Measurements from ENCODE around the gene RNASE13.

RNASE13 gene

DNA sequence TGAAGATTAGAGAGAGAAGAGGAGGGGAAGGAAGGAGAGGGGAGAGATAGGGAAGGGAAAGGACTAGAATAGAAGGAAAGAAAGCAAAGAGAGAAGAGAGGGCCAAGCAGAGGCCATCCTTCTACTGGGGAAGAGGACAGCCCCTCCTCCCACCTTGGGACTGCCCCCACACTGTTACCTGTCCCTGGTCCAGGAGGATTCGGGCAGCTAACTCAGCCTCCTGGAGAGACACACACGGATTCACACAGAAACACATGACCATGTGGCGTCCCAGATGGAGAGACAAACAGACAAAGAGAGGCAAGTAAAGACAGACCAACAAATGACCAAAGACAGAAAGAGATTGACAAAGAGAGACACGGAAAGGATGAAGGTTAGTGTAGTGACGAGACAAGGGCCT, 11.9 kb downstream of the RNASE13 start:
- Histone ChIP-seq H3K27ac (ENCODE audit: low read depth, low read length) (no peak overlapping the region), H3K9me3 (ENCODE audit: control insufficient read depth in 1 of 2, low read length in 2 of 2) (no peaks in the 10 kb centered on the region), H3K4me1 (ENCODE audit: control insufficient read depth in 1 of 2, insufficient read depth in 2 of 2, low read length in 2 of 2) (peaks cover 19 to 20% of the 10 kb centered on the region in 2 donors), H3K9ac (ENCODE audit: low read depth in 1 of 2, low read length in 2 of 2) (no peak overlapping the region), H3K36me3 (ENCODE audit: control insufficient read depth in 1 of 2, insufficient read depth in 2 of 2, low read length in 2 of 2) (peaks cover 16 to 40% of the 10 kb centered on the region in 2 donors), H3K27me3 (ENCODE audit: control insufficient read depth in 1 of 2, insufficient read depth in 2 of 2, low read length in 2 of 2) (no peaks in the 10 kb centered on the region), H3K4me3 (ENCODE audit: low read depth in 1 of 2, low read length in 2 of 2) (peak overlapping the region; percentile 67 to 89)

DNA sequence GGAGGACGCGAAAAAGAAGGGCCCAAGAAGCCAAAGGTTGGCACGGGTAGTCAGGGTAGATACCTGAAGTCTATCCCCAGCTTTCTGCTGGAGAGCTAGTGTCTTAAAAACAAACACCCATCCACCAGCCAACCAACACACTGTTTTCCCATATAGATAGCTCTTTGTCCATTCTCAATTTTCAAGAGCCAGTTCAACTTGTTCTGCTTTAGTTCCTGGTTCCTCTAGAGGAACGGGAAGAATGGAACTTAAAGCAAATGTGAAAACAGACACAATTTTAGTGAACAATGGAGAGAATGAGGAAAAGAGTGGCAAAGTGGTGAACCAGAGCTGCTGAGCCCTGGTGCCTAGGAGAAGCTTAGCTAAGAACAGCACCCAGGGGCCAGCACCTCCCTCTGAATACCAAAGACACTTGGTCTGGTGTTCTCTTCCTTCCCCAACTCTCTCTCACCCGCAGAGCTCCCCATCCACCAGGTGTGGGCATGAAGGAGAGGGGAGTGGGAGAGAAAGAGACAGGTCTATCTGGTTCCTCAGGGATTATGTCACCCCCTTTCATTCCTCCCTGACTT, 13.5 kb downstream of the RNASE13 start:
- H3K9me3 ChIP-seq (ENCODE audit: control insufficient read depth in 1 of 2, low read length in 2 of 2): no peaks in the 10 kb centered on the region
- H3K27me3 ChIP-seq (ENCODE audit: control insufficient read depth in 1 of 2, insufficient read depth in 2 of 2, low read length in 2 of 2): no peaks in the 10 kb centered on the region
- no peak overlapping the region for H3K9ac ChIP-seq (ENCODE audit: low read depth in 1 of 2, low read length in 2 of 2)
- no peak overlapping the region for H3K4me3 ChIP-seq (ENCODE audit: low read depth in 1 of 2, low read length in 2 of 2)
- H3K36me3 ChIP-seq (ENCODE audit: control insufficient read depth in 1 of 2, insufficient read depth in 2 of 2, low read length in 2 of 2): peaks cover 16 to 54% of the 10 kb centered on the region in 2 donors
- H3K4me1 ChIP-seq (ENCODE audit: control insufficient read depth in 1 of 2, insufficient read depth in 2 of 2, low read length in 2 of 2): peaks cover 19 to 20% of the 10 kb centered on the region in 2 donors
- H3K27ac ChIP-seq (ENCODE audit: low read depth, low read length): no peak overlapping the region

DNA sequence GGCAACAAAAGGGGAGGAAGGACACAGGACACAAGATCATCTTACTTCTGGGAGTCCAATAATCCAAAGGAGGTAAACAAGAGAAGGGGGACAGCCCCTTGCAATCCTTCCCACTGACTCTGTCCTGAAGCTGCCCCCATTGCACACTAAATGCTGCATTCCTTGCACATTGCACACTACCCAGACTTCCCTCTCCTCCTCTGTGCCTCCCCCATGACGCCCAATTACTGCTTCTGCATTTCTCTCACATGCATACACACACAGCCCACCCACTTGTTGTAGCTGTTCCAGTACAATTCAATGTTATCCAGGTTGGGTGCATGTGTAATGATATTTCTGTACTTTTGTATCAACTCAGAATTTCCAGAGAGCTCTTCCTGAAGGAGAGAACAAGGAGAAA, 15.2 kb downstream of the RNASE13 start:
- no peaks in the 10 kb centered on the region for H3K9me3 ChIP-seq (ENCODE audit: control insufficient read depth in 1 of 2, low read length in 2 of 2)
- no peaks in the 10 kb centered on the region for H3K27me3 ChIP-seq (ENCODE audit: control insufficient read depth in 1 of 2, insufficient read depth in 2 of 2, low read length in 2 of 2)
- H3K9ac ChIP-seq (ENCODE audit: low read depth in 1 of 2, low read length in 2 of 2): no peak overlapping the region
- H3K36me3 ChIP-seq (ENCODE audit: control insufficient read depth in 1 of 2, insufficient read depth in 2 of 2, low read length in 2 of 2): peaks cover 16 to 54% of the 10 kb centered on the region in 2 donors
- no peak overlapping the region for H3K4me3 ChIP-seq (ENCODE audit: low read depth in 1 of 2, low read length in 2 of 2)
- H3K27ac ChIP-seq (ENCODE audit: low read depth, low read length): no peak overlapping the region
- H3K4me1 ChIP-seq (ENCODE audit: control insufficient read depth in 1 of 2, insufficient read depth in 2 of 2, low read length in 2 of 2): peaks cover 17 to 19% of the 10 kb centered on the region in 2 donors

GRCh38 chr14:21018781-21019180, 15.8 kb downstream of the RNASE13 start:
- Histone ChIP-seq H3K4me3 (ENCODE audit: low read depth in 1 of 2, low read length in 2 of 2) (no peak overlapping the region), H3K9ac (ENCODE audit: low read depth in 1 of 2, low read length in 2 of 2) (no peak overlapping the region), H3K36me3 (ENCODE audit: control insufficient read depth in 1 of 2, insufficient read depth in 2 of 2, low read length in 2 of 2) (peaks cover 16 to 54% of the 10 kb centered on the region in 2 donors), H3K27ac (ENCODE audit: low read depth, low read length) (no peak overlapping the region), H3K9me3 (ENCODE audit: control insufficient read depth in 1 of 2, low read length in 2 of 2) (no peaks in the 10 kb centered on the region), H3K4me1 (ENCODE audit: control insufficient read depth in 1 of 2, insufficient read depth in 2 of 2, low read length in 2 of 2) (peaks cover 11 to 13% of the 10 kb centered on the region in 2 donors), H3K27me3 (ENCODE audit: control insufficient read depth in 1 of 2, insufficient read depth in 2 of 2, low read length in 2 of 2) (no peaks in the 10 kb centered on the region)

DNA sequence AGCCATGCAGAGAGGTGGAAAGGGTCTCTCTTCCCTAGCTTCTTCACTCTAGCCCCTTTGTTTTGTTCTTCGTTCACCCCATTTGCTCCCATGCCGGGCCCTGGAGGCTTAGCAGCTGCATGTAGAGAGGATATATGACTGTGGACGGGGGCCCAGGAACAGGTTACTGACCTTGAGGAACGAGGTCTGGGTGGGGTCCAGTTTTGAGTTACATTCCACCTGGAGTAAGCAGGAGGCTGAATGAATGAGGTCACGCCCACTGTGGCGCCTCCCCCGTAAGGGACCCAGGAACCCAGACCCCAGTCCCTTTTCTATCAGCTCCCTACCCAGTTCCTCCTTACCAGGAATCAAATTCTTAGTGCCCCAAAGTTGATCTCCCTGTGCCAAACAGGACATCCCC, 16.3 kb downstream of the RNASE13 start:
- Histone ChIP-seq H3K27me3 (ENCODE audit: control insufficient read depth in 1 of 2, insufficient read depth in 2 of 2, low read length in 2 of 2) (no peaks in the 10 kb centered on the region), H3K4me1 (ENCODE audit: control insufficient read depth in 1 of 2, insufficient read depth in 2 of 2, low read length in 2 of 2) (peaks cover 6 to 8% of the 10 kb centered on the region in 2 donors), H3K27ac (ENCODE audit: low read depth, low read length) (no peak overlapping the region), H3K9ac (ENCODE audit: low read depth in 1 of 2, low read length in 2 of 2) (no peak overlapping the region), H3K4me3 (ENCODE audit: low read depth in 1 of 2, low read length in 2 of 2) (no peak overlapping the region), H3K36me3 (ENCODE audit: control insufficient read depth in 1 of 2, insufficient read depth in 2 of 2, low read length in 2 of 2) (peaks cover 16 to 54% of the 10 kb centered on the region in 2 donors), H3K9me3 (ENCODE audit: control insufficient read depth in 1 of 2, low read length in 2 of 2) (no peaks in the 10 kb centered on the region)

- Histone ChIP-seq H3K36me3 (ENCODE audit: control insufficient read depth in 1 of 2, insufficient read depth in 2 of 2, low read length in 2 of 2) (peaks cover 16 to 54% of the 10 kb centered on the region in 2 donors), H3K4me1 (ENCODE audit: control insufficient read depth in 1 of 2, insufficient read depth in 2 of 2, low read length in 2 of 2) (peaks cover 0 to 2% of the 10 kb centered on the region in 2 donors), H3K27me3 (ENCODE audit: control insufficient read depth in 1 of 2, insufficient read depth in 2 of 2, low read length in 2 of 2) (no peaks in the 10 kb centered on the region), H3K9me3 (ENCODE audit: control insufficient read depth in 1 of 2, low read length in 2 of 2) (no peaks in the 10 kb centered on the region), H3K4me3 (ENCODE audit: low read depth in 1 of 2, low read length in 2 of 2) (no peak overlapping the region), H3K9ac (ENCODE audit: low read depth in 1 of 2, low read length in 2 of 2) (no peak overlapping the region), H3K27ac (ENCODE audit: low read depth, low read length) (no peak overlapping the region)
These were observed 16.9 kb downstream of the RNASE13 start for GRCh38 chr14:21017528-21018245.

- H3K4me1 ChIP-seq (ENCODE audit: control insufficient read depth in 1 of 2, insufficient read depth in 2 of 2, low read length in 2 of 2): no peaks in the 10 kb centered on the region
- no peaks in the 10 kb centered on the region for H3K27me3 ChIP-seq (ENCODE audit: control insufficient read depth in 1 of 2, insufficient read depth in 2 of 2, low read length in 2 of 2)
- H3K4me3 ChIP-seq (ENCODE audit: low read depth in 1 of 2, low read length in 2 of 2): no peak overlapping the region
- no peak overlapping the region for H3K9ac ChIP-seq (ENCODE audit: low read depth in 1 of 2, low read length in 2 of 2)
- no peak overlapping the region for H3K27ac ChIP-seq (ENCODE audit: low read depth, low read length)
- H3K9me3 ChIP-seq (ENCODE audit: control insufficient read depth in 1 of 2, low read length in 2 of 2): no peaks in the 10 kb centered on the region
- H3K36me3 ChIP-seq (ENCODE audit: control insufficient read depth in 1 of 2, insufficient read depth in 2 of 2, low read length in 2 of 2): peaks cover 16 to 48% of the 10 kb centered on the region in 2 donors
These were observed 18.0 kb downstream of the RNASE13 start for GRCh38 chr14:21016413-21017190.

GRCh38 chr14:21015312-21015711, 19.3 kb downstream of the RNASE13 start:
- Histone ChIP-seq H3K27me3 (ENCODE audit: control insufficient read depth in 1 of 2, insufficient read depth in 2 of 2, low read length in 2 of 2) (no peaks in the 10 kb centered on the region), H3K9me3 (ENCODE audit: control insufficient read depth in 1 of 2, low read length in 2 of 2) (no peaks in the 10 kb centered on the region), H3K9ac (ENCODE audit: low read depth in 1 of 2, low read length in 2 of 2) (no peak overlapping the region), H3K4me1 (ENCODE audit: control insufficient read depth in 1 of 2, insufficient read depth in 2 of 2, low read length in 2 of 2) (no peaks in the 10 kb centered on the region), H3K36me3 (ENCODE audit: control insufficient read depth in 1 of 2, insufficient read depth in 2 of 2, low read length in 2 of 2) (peaks cover 13 to 35% of the 10 kb centered on the region in 2 donors), H3K27ac (ENCODE audit: low read depth, low read length) (no peak overlapping the region), H3K4me3 (ENCODE audit: low read depth in 1 of 2, low read length in 2 of 2) (no peak overlapping the region)

DNA sequence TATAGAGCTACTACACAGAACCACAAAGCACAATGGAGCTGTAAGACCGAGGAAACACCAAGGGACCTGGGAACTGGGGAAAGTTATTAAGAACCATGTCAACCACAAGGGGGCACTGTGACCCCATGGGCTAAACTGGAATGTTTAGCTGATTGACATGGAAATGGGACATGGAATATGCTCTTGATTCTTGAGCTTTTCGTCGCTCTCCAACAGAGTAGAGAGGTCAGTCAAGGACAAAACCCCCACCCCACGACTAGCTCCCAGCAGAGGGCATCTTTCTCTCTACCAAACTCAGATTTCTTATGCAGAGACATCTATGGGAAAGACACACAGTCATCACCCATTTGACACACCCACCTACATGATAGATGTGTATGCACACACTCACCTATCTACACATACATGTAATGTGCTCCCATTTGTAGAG, 19.8 kb downstream of the RNASE13 start:
- H3K9me3 ChIP-seq (ENCODE audit: control insufficient read depth in 1 of 2, low read length in 2 of 2): no peaks in the 10 kb centered on the region
- H3K9ac ChIP-seq (ENCODE audit: low read depth in 1 of 2, low read length in 2 of 2): no peak overlapping the region
- no peaks in the 10 kb centered on the region for H3K27me3 ChIP-seq (ENCODE audit: control insufficient read depth in 1 of 2, insufficient read depth in 2 of 2, low read length in 2 of 2)
- no peaks in the 10 kb centered on the region for H3K4me1 ChIP-seq (ENCODE audit: control insufficient read depth in 1 of 2, insufficient read depth in 2 of 2, low read length in 2 of 2)
- H3K4me3 ChIP-seq (ENCODE audit: low read depth in 1 of 2, low read length in 2 of 2): no peak overlapping the region
- peaks cover 11 to 32% of the 10 kb centered on the region in 2 donors for H3K36me3 ChIP-seq (ENCODE audit: control insufficient read depth in 1 of 2, insufficient read depth in 2 of 2, low read length in 2 of 2)
- no peak overlapping the region for H3K27ac ChIP-seq (ENCODE audit: low read depth, low read length)

DNA sequence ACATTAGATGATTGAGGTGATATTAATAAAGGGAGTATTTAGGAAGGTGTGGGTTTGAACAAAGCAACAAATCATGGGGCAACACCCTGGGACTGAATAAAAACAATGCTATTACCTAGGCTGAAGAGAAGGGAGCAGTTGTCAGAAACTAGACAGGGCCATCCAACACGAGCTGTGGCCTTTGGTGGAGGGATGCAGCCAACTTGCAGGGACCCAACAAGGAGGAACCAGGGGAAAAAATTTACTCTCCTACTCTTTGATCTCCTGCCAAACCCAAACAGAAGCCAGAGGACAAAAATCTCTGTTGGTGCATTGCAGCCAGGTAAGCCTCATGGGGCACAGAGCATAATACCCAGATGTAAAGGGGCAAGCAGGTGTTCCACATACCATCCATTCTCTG, 23.5 kb downstream of the RNASE13 start:
- no peaks in the 10 kb centered on the region for H3K4me1 ChIP-seq (ENCODE audit: control insufficient read depth in 1 of 2, insufficient read depth in 2 of 2, low read length in 2 of 2)
- H3K9me3 ChIP-seq (ENCODE audit: control insufficient read depth in 1 of 2, low read length in 2 of 2): no peaks in the 10 kb centered on the region
- H3K36me3 ChIP-seq (ENCODE audit: control insufficient read depth in 1 of 2, insufficient read depth in 2 of 2, low read length in 2 of 2): no peaks in the 10 kb centered on the region
- H3K27me3 ChIP-seq (ENCODE audit: control insufficient read depth in 1 of 2, insufficient read depth in 2 of 2, low read length in 2 of 2): no peaks in the 10 kb centered on the region
- no peak overlapping the region for H3K4me3 ChIP-seq (ENCODE audit: low read depth in 1 of 2, low read length in 2 of 2)
- H3K9ac ChIP-seq (ENCODE audit: low read depth in 1 of 2, low read length in 2 of 2): no peak overlapping the region
- H3K27ac ChIP-seq (ENCODE audit: low read depth, low read length): no peak overlapping the region

Data from duodenal mucosa (tissue), 2 donors.